ENCODE results near the gene DPH6. TPM values are rescaled to one million over a fixed set of nuclear protein-coding genes. Genes with fewer than 3 reads are reported as not detected.

The DPH6 gene
- total and polyA plus RNA-seq, 4 donors, result 4.8 to 21.0 (median 12.9) TPM

DNA sequence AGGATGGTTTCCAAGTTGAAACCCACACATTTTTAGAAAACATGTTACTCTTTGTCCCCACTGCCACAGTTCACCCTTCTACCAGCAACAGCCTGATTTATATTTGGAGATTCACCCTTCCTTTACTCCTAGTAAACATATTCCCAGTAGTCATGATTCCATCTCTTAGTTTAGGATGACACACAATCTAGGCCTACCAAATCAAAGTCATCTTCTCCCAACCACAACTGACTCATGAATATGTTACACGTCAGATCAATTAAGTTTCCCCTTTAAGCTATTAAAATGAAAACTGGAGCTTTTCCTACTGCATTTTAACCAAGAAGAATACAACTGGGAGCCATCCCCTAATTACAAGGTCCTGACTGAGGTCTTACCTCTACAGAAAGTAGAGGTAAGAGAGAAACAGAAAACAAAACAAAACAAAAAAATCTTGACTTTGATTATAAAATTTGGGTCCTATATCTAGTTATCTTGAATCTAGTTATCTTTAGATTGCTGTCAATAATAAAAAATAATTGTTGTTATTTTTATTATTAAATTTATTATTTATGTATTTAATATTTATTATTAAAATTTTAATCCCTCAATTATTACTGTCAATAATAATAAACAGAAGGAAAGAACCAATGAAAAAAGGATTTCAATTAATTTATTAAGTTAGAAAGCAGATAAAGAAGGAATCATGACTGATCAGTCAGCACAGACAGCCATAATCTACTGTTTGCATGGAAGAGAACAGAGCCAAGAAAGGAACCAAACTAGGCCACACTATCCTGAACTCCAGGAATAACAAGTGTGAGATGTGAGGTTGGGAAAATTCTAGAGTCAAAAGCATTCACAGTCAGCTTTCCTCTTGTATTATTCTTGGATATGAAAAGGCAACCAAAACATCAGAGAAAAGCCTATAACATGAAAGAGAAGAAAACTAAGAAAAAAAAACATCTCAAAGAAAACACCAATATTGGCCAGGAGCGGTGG, 12.5 kb downstream of the DPH6 start:
- WGBS, 2 donors, result 51 to 54% methylated on average over 2 of the region's 2 CpGs
- peak overlapping the region in 1 of 2 donors; percentile 43 for H3K27ac ChIP-seq (ENCODE audit: low read depth in 1 of 2, low read length in 2 of 2)

DNA sequence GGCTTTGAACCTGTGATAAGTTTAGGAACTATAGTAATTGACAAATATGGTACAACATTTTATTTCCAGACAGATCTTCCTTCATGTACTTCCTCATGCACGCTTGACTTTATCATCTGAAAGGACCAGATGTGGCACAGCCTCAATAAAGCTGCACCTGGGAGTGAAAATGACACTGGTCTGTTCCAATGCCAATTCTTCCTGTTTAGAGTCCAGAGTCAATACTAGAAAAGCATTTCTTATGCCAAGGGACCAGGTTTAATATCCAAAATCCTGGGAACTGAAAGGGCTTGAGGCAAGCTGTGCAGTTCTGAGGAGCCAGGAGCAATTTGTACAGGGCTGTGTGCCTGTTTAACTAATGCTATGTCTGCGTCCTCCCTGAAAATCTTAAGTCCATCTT, 15.3 kb downstream of the DPH6 start:
- Histone ChIP-seq H3K4me1 (ENCODE audit: control insufficient read depth in 1 of 2, insufficient read depth in 2 of 2, low read length in 2 of 2) (peaks cover 0 to 5% of the 10 kb centered on the region in 2 donors), H3K36me3 (ENCODE audit: control insufficient read depth in 1 of 2, insufficient read depth in 2 of 2, low read length in 1 of 2) (no peaks in the 10 kb centered on the region), H3K9me3 (ENCODE audit: control insufficient read depth, low read length) (no peaks in the 10 kb centered on the region), H3K4me3 (ENCODE audit: low read length in 2 of 2) (no peak overlapping the region), H3K27ac (ENCODE audit: low read depth in 1 of 2, low read length in 2 of 2) (no peak overlapping the region), H3K27me3 (ENCODE audit: control insufficient read depth in 1 of 2, insufficient read depth in 2 of 2, low read length in 1 of 2) (no peaks in the 10 kb centered on the region)
- intact Hi-C loops (cut with DNase I), result no loop called here
- no peak for DNase-seq
- ATAC-seq (ENCODE audit: low FRiP score), result no peak
- 61 to 68% methylated on average over 2 of the region's 2 CpGs for WGBS, 2 donors

More for the DNA sequence above, 12.5 kb downstream of the DPH6 start:
- H3K4me3 ChIP-seq (ENCODE audit: low read length in 2 of 2), result no peak overlapping the region
- intact Hi-C loops (cut with DNase I), result no loop called here
- H3K36me3 ChIP-seq (ENCODE audit: control insufficient read depth in 1 of 2, insufficient read depth in 2 of 2, low read length in 1 of 2), result no peaks in the 10 kb centered on the region
- H3K9me3 ChIP-seq (ENCODE audit: control insufficient read depth, low read length), result no peaks in the 10 kb centered on the region
- no peaks in the 10 kb centered on the region for H3K27me3 ChIP-seq (ENCODE audit: control insufficient read depth in 1 of 2, insufficient read depth in 2 of 2, low read length in 1 of 2)
- no peak for ATAC-seq (ENCODE audit: low FRiP score)
- H3K4me1 ChIP-seq (ENCODE audit: control insufficient read depth in 1 of 2, insufficient read depth in 2 of 2, low read length in 2 of 2), result peaks cover 0 to 5% of the 10 kb centered on the region in 2 donors
- DNase-seq, result no peak

DNA sequence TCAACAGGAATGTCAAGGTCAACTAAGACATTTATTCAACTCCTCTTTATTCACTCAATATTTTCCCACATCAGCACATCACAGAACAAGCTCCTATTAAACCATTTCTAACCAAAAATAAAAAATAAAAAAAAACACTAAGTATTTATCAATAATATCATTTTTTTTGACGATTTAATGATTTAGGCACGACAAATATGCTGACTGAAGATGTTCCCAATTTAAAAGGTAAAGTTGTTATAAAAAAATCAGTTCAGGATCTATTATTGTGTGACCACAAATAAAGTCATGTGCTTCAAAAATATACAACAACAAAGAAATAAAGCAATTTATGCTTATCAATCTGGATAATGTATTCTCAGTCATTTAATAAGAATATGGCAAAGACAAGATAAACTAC, 16.2 kb downstream of the DPH6 start:
- Histone ChIP-seq H3K4me1 (ENCODE audit: control insufficient read depth in 1 of 2, insufficient read depth in 2 of 2, low read length in 2 of 2) (peaks cover 0 to 5% of the 10 kb centered on the region in 2 donors), H3K4me3 (ENCODE audit: low read length in 2 of 2) (no peak overlapping the region), H3K36me3 (ENCODE audit: control insufficient read depth in 1 of 2, insufficient read depth in 2 of 2, low read length in 1 of 2) (no peaks in the 10 kb centered on the region), H3K27me3 (ENCODE audit: control insufficient read depth in 1 of 2, insufficient read depth in 2 of 2, low read length in 1 of 2) (no peaks in the 10 kb centered on the region), H3K27ac (ENCODE audit: low read depth in 1 of 2, low read length in 2 of 2) (no peak overlapping the region), H3K9me3 (ENCODE audit: control insufficient read depth, low read length) (no peaks in the 10 kb centered on the region)
- ATAC-seq (ENCODE audit: low FRiP score) (no peak), DNase-seq (no peak)
- intact Hi-C loops (cut with DNase I), result no loop called here
- 94 to 97% methylated on average over 2 of the region's 2 CpGs for WGBS, 2 donors

DNA sequence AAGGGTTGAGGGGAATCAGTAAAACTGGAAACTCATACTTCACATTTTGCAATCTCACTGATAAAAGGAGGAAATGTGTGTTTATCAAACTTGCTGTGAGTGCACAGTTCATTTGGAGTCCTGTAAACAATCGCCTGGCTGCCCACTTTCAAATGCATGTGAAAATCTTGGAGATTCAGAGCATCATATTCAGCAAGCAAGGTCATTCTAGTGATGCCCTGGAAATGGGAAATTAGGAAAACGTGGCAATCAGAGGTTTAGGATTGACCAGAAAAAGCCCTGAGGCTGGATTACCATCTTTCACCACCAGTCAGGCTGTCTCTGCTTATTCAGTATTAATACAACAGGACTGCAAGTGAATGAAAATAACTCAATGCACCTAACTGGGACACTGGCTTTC, 23.9 kb downstream of the DPH6 start:
- Histone ChIP-seq H3K27ac (ENCODE audit: low read depth in 1 of 2, low read length in 2 of 2) (no peak overlapping the region), H3K9me3 (ENCODE audit: control insufficient read depth, low read length) (no peaks in the 10 kb centered on the region), H3K4me1 (ENCODE audit: control insufficient read depth in 1 of 2, insufficient read depth in 2 of 2, low read length in 2 of 2) (no peaks in the 10 kb centered on the region), H3K36me3 (ENCODE audit: control insufficient read depth in 1 of 2, insufficient read depth in 2 of 2, low read length in 1 of 2) (no peaks in the 10 kb centered on the region), H3K4me3 (ENCODE audit: low read length in 2 of 2) (no peak overlapping the region), H3K27me3 (ENCODE audit: control insufficient read depth in 1 of 2, insufficient read depth in 2 of 2, low read length in 1 of 2) (no peaks in the 10 kb centered on the region)
- intact Hi-C loops (cut with DNase I), result no loop called here
- WGBS, 2 donors, result 76 to 82% methylated on average over 2 of the region's 2 CpGs
- DNase-seq, result no peak
- no peak for ATAC-seq (ENCODE audit: low FRiP score)

DNA sequence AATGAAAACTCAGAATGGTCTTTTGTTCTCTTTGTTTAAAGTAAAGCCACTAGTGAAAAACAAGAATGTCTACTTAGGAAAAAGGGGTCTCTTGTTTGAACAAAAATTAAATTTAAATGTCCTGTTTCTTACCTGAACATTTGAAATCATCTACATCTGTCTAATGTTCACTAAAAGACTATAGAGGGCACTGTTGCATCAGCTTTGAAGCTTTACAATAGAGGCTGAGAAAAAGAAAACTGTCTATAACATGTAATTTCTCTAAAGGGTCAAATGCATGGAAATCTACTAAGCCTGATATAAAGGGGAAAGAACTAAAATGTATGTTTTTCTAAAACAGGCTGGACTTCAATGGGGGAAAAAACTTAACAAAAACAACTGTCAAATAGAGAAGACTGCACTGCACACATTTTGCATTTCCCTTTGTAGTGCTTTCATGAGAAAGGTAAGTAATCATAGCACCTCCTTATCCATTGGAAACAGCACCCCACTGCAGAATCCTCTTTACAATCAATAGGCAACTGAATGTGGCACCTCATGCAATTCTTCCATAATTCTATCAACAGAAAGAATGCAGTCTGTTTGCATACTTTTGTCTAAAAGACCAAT, 26.3 kb downstream of the DPH6 start:
- no peak overlapping the region for H3K27ac ChIP-seq (ENCODE audit: low read depth in 1 of 2, low read length in 2 of 2)
- no peaks in the 10 kb centered on the region for H3K4me1 ChIP-seq (ENCODE audit: control insufficient read depth in 1 of 2, insufficient read depth in 2 of 2, low read length in 2 of 2)
- ATAC-seq (ENCODE audit: low FRiP score) (peak; percentile 81), DNase-seq (no peak)
- no peaks in the 10 kb centered on the region for H3K27me3 ChIP-seq (ENCODE audit: control insufficient read depth in 1 of 2, insufficient read depth in 2 of 2, low read length in 1 of 2)
- H3K36me3 ChIP-seq (ENCODE audit: control insufficient read depth in 1 of 2, insufficient read depth in 2 of 2, low read length in 1 of 2), result no peaks in the 10 kb centered on the region
- intact Hi-C loops (cut with DNase I), result loop anchor here (10.0 kb wide), 7 partner anchors 175 to 1575 kb away; no protein-coding TSS in a partner anchor
- no peak overlapping the region for H3K4me3 ChIP-seq (ENCODE audit: low read length in 2 of 2)
- no peaks in the 10 kb centered on the region for H3K9me3 ChIP-seq (ENCODE audit: control insufficient read depth, low read length)

DNA sequence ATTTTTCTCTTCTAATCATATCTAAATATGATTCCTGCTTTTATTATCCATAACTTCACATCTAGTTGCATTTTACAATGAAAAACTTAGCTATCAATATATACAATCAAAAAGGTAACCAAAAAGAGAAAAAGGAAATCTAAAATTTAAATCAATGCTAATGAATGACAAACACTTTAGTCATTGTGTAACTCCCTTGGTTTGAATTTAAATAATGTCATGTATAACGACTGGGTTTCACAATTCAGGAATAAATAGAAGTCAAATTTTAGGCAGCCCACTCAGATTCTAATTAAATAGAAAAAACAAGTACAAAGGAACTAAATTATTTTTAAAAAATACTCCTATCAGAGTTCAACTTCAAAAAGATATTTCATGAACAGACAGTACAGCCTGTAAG, 26.9 kb downstream of the DPH6 start:
- no peak overlapping the region for H3K4me3 ChIP-seq (ENCODE audit: low read length in 2 of 2)
- 33 to 35% methylated on average over 1 of the region's 1 CpG for WGBS, 2 donors
- DNase-seq, result no peak
- no peaks in the 10 kb centered on the region for H3K9me3 ChIP-seq (ENCODE audit: control insufficient read depth, low read length)
- H3K36me3 ChIP-seq (ENCODE audit: control insufficient read depth in 1 of 2, insufficient read depth in 2 of 2, low read length in 1 of 2), result no peaks in the 10 kb centered on the region
- H3K4me1 ChIP-seq (ENCODE audit: control insufficient read depth in 1 of 2, insufficient read depth in 2 of 2, low read length in 2 of 2), result no peaks in the 10 kb centered on the region
- no peaks in the 10 kb centered on the region for H3K27me3 ChIP-seq (ENCODE audit: control insufficient read depth in 1 of 2, insufficient read depth in 2 of 2, low read length in 1 of 2)
- no peak overlapping the region for H3K27ac ChIP-seq (ENCODE audit: low read depth in 1 of 2, low read length in 2 of 2)
- ATAC-seq (ENCODE audit: low FRiP score), result no peak
- intact Hi-C loops (cut with DNase I), result loop anchor here (10.0 kb wide), 7 partner anchors 176 to 1576 kb away; no protein-coding TSS in a partner anchor

DNA sequence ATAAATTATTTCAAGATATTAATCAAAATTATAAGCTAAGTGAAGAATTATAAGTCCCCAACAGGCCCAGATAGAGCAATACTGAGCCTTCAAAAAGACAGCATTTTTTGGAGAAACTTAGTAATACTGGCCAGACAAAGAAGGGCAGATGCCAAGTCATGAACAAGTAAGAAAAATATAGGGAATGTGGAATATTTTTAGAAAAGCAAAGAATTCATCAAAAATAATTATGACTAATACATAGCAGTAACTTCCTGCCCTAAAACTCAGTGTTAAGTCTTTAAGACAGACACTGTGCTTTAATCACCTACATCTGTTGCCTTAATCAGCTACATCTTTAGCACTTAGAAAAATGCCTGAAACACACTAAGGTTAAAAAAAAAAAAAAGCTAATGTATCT, 31.2 kb downstream of the DPH6 start:
- no peak for DNase-seq
- Histone ChIP-seq H3K27me3 (ENCODE audit: control insufficient read depth in 1 of 2, insufficient read depth in 2 of 2, low read length in 1 of 2) (no peaks in the 10 kb centered on the region), H3K4me1 (ENCODE audit: control insufficient read depth in 1 of 2, insufficient read depth in 2 of 2, low read length in 2 of 2) (no peaks in the 10 kb centered on the region), H3K36me3 (ENCODE audit: control insufficient read depth in 1 of 2, insufficient read depth in 2 of 2, low read length in 1 of 2) (no peaks in the 10 kb centered on the region), H3K9me3 (ENCODE audit: control insufficient read depth, low read length) (no peaks in the 10 kb centered on the region), H3K27ac (ENCODE audit: low read depth in 1 of 2, low read length in 2 of 2) (peak overlapping the region in 1 of 2 donors; percentile 28), H3K4me3 (ENCODE audit: low read length in 2 of 2) (no peak overlapping the region)
- ATAC-seq (ENCODE audit: low FRiP score), result no peak
- intact Hi-C loops (cut with DNase I), result loop anchor here (10.0 kb wide), 7 partner anchors 180 to 1580 kb away; no protein-coding TSS in a partner anchor

DNA sequence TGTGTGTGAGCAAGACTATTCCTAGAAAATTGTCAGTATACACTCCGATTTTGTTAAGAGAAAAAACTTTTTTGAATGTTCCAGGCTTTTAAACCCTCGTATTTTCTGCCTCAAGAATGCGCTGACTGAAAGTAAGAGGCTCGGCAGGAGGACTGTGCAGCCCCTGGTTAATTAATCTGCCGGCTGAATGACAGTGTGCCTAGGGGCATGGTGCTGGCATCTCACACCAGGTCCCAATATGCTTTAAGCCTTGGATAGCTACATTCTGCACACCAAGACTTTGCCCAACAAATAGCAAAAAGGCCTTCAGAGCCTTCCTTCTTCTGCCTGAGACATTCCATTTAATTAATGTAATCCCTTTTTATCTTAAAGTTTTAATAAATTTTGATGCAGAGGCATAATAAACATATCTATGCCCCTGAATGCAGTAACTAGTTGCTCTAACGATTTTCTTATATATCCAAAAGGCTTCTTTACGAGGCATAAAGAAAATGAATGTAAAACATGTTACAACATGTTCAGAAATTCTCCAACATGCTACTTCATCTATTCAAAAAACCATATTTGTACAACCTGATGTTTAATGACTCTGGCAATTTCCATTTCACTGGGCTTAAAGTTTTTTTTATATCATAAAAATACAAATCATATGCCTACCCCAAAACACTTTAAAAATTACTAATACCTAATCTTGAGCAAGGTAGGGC, 37.9 kb downstream of the DPH6 start:
- WGBS, 2 donors, result 73 to 81% methylated on average over 7 of the region's 7 CpGs
- no peak overlapping the region for H3K27ac ChIP-seq (ENCODE audit: low read depth in 1 of 2, low read length in 2 of 2)
- no peaks in the 10 kb centered on the region for H3K9me3 ChIP-seq (ENCODE audit: control insufficient read depth, low read length)
- intact Hi-C loops (cut with DNase I), result loop anchor here in 1 of 2 donors (5.0 kb wide), 1 partner anchor 56 kb away; no protein-coding TSS in a partner anchor
- DNase-seq, result no peak
- H3K4me1 ChIP-seq (ENCODE audit: control insufficient read depth in 1 of 2, insufficient read depth in 2 of 2, low read length in 2 of 2), result no peaks in the 10 kb centered on the region
- H3K36me3 ChIP-seq (ENCODE audit: control insufficient read depth in 1 of 2, insufficient read depth in 2 of 2, low read length in 1 of 2), result no peaks in the 10 kb centered on the region
- H3K27me3 ChIP-seq (ENCODE audit: control insufficient read depth in 1 of 2, insufficient read depth in 2 of 2, low read length in 1 of 2), result no peaks in the 10 kb centered on the region
- ATAC-seq (ENCODE audit: low FRiP score), result no peak
- no peak overlapping the region for H3K4me3 ChIP-seq (ENCODE audit: low read length in 2 of 2)

All from aorta (tissue), 5 donors.